Fibroblast of skin of left biceps (primary cell): ENCODE data around the gene IMMP2L.

Source experiments
- DNase-seq, 2 experiments: peaks; one replicate each; pipeline ENCODE4 v3.0.0-alpha.2; 2013; ENCODE audit warnings: low read depth in 2 of 2

IMMP2L gene

DNA sequence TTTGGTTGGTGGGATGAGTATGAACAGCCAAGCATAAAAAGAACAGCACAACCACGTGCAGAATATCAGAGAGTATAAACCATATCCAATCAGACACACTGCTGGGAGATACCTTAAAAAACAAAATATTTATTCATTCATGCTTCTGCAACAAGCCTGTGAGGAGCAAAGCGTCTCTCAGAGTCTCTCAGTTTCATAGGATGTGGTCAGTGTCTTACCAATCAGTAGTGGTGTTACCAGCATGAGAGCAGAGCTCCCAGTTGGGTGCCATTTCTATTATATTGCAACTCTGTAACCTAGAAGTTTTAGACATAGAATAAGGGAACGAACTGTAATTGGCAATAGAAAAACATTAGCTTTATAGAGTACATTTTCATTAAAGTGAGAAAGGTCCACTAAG, 917.2 kb downstream of the IMMP2L start:
- no peak for DNase-seq

DNA sequence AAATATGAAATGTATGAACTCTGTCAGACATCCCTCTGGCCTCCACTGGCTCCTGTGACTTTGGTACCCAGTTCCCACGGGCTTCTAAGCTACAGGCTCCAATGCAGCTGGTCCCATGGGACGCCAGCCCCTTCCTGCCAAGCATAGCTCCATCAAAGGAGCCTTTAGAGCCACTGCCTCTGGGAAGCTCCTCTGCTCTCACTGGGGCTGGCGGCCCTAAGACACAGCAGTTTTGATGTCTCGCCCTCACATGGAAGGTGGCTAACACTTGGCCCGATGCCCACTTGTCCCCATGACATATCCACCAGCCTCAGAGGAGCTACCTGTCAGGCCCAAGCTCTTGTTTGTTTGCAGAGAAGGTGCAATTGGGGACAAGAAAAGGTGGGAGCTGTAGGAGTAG, 925.0 kb downstream of the IMMP2L start:
- no peak for DNase-seq

DNA sequence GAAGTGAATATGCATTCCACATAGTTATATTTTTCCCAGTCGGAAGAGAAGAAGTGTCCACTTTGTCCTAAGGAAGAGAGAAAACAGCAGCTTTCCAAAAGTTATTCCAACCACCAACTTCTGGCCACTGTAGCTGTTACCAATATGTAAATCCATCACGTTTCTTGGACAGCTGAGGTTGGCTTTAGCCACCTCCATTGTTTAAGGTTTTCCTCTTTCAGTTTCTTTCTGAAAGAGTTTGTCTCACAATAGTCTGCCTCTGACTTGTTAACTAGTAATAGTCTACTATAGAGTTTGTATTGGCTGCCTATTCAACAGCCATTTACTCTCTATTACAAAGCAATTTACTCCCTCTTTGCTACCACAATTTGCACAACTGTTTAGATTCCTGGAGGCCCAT, 929.0 kb downstream of the IMMP2L start:
- no peak for DNase-seq

- no peak for DNase-seq
These were observed 935.9 kb downstream of the IMMP2L start for GRCh38 chr7:110626414-110626813.

DNA sequence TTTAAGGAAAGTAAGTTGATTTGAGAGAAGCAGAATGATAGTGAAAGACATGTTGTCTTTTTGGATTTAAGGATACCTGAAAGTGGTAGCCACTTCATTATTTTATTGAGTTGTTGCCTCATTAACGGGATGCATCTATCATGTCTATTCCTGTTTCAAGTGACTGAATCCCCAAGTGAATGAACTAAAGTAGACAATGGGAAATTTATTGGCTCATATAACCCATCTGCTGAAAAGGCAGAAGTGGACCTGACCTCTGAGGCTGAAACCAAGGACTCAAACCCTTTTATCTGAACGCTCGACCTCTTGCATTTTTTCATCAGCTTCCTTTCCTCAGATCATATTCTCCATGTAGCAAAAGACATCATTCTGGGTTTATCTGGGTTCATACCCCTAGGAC, 937.0 kb downstream of the IMMP2L start:
- DNase-seq = no peak

- DNase-seq = no peak
These were observed 938.9 kb downstream of the IMMP2L start for GRCh38 chr7:110623436-110623835.

DNA sequence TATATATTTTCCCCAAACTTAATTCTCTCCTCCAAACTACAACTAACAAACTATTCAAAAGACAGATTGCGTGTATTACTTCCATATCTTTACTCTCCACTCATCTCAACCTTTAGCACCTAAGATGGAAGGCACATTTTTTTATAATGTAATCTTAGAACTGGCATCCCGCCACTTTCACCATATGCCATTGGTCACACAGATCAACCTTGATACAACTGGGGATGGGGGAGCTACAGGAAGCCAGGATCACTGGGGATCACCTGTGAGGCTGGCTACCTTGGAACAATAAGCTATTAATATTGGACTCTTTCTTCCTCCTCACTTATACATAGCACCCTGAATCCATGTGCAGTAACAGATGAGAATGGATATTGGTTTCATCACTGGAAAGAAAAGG, 941.0 kb downstream of the IMMP2L start:
- DNase-seq = no peak

- DNase-seq = no peak
These were observed 942.1 kb downstream of the IMMP2L start for GRCh38 chr7:110620110-110620735.
